Loucy (cell line): ENCODE results near the gene ZNF236.

Experiments
- CTCF ChIP-seq: fragments of 200-600 bp; sonication (generic); conservative IDR thresholded peaks from 2 replicates; pipeline ENCODE4 v1.5.1; 2014; ENCODE audit warnings: mild to moderate bottlenecking, antibody characterized with exemption, low read length
- EZH2phosphoT487 ChIP-seq: fragments of 200-600 bp; IDR thresholded peaks from 2 replicates; pipeline ENCODE4 v1.6.1; 2018; ENCODE audit warnings: antibody characterized with exemption, mild to moderate bottlenecking, moderate library complexity, borderline replicate concordance

GRCh38 chr18:76897257-76897656 is 74.9 kb downstream of the ZNF236 start:
- TF ChIP-seq CTCF (no peak), EZH2phosphoT487 (no peak)
